Measurements from ENCODE around the gene SSTR4.

GRCh38 chr20:22986601-22987000 is 48.5 kb upstream of the SSTR4 start:
- TF ChIP-seq CTCF (IDR thresholded peaks at IDR 0.05) (no peak), ZFX (IDR thresholded peaks at IDR 0.05; ENCODE audit: borderline replicate concordance) (no peak)
